Naive thymus-derived CD4-positive, alpha-beta T cell (primary cell): ENCODE results near the gene HSD11B2. TPM values are rescaled to one million over a fixed set of nuclear protein-coding genes. Genes with fewer than 3 reads are reported as not detected.
A peak's percentile ranks its signal among the peaks of the same experiment; 100 is the strongest.

Experiments used
- ATAC-seq: fragments of 150-1000 bp; cut with Tn5 transposase; 2 replicates; pipeline ENCODE4 v1.10.0; 2021; ENCODE audit warnings: mild to moderate bottlenecking, moderate library complexity
- CTCF ChIA-PET: fragments of 350-600 bp; sonication (Branson Sonifier 250); formaldehyde crosslinking; loops from one replicate; lab custom pipeline; 2021; ENCODE audit warnings: antibody characterized with exemption; lab: Charles Lee
- POLR2A ChIA-PET: fragments of 350-600 bp; sonication (Branson Sonifier 250); formaldehyde crosslinking; loops from one replicate; lab custom pipeline; 2021; ENCODE audit warnings: antibody characterized with exemption, inconsistent platforms; lab: Charles Lee
- DNase-seq, 9 donors: peaks; one replicate each; pipeline versions ENCODE4 v3.0.0 to v3.0.0-alpha.2; 2020 to 2022; ENCODE audit warnings: mixed read lengths in 1 of 9
- H3K27ac ChIP-seq: one replicate; pipeline ENCODE4 v1.7.0; 2013; ENCODE audit warnings: mild to moderate bottlenecking, low read depth, low read length, moderate library complexity
- H3K27me3 ChIP-seq, 2 donors: one replicate each; pipeline ENCODE4 v1.7.0; 2013; ENCODE audit warnings: low read length in 2 of 2, mild to moderate bottlenecking in 2 of 2, moderate library complexity in 2 of 2; ENCODE audit not compliant: control insufficient read depth in 2 of 2, insufficient read depth in 2 of 2
- H3K36me3 ChIP-seq, 3 experiments: 1 replicate in 2 of 3; 2 replicates in 1 of 3; pipeline ENCODE4 v1.7.0; 2013; ENCODE audit warnings: low read length in 3 of 3, mild to moderate bottlenecking in 3 of 3, moderate library complexity in 1 of 3; ENCODE audit not compliant: insufficient read depth in 3 of 3, control insufficient read depth in 2 of 3
- H3K4me1 ChIP-seq, 2 donors: one replicate each; pipeline ENCODE4 v1.7.0; 2013; ENCODE audit warnings: low read length in 2 of 2, mild to moderate bottlenecking in 2 of 2, moderate library complexity in 1 of 2; ENCODE audit not compliant: control insufficient read depth in 2 of 2, insufficient read depth in 2 of 2
- H3K4me3 ChIP-seq: 2 replicates; pipeline ENCODE4 v1.7.0; 2013; ENCODE audit warnings: mild to moderate bottlenecking, low read length
- H3K9me3 ChIP-seq, 3 experiments: 1 replicate in 2 of 3; 2 replicates in 1 of 3; pipeline ENCODE4 v1.7.0; 2013; ENCODE audit warnings: low read length in 3 of 3; ENCODE audit not compliant: control insufficient read depth in 2 of 3
- H3K27ac Mint-ChIP-seq, 9 donors: one replicate each; pipeline ENCODE4 v1.8.0; 2020 to 2022; ENCODE audit warnings: mixed read lengths in 9 of 9, mild to moderate bottlenecking in 8 of 9, moderate library complexity in 5 of 9, inconsistent platforms in 2 of 9
- H3K27me3 Mint-ChIP-seq, 5 donors: one replicate each; pipeline ENCODE4 v1.8.0; 2021 to 2022; ENCODE audit warnings: mixed read lengths in 5 of 5, mild to moderate bottlenecking in 1 of 5
- H3K36me3 Mint-ChIP-seq, 5 donors: one replicate each; pipeline ENCODE4 v1.8.0; 2020 to 2022; ENCODE audit warnings: mixed read lengths in 5 of 5, mild to moderate bottlenecking in 3 of 5, inconsistent platforms in 1 of 5
- H3K4me1 Mint-ChIP-seq, 7 donors: one replicate each; pipeline ENCODE4 v1.8.0; 2020 to 2022; ENCODE audit warnings: mixed read lengths in 7 of 7, mild to moderate bottlenecking in 3 of 7, inconsistent platforms in 1 of 7
- H3K4me3 Mint-ChIP-seq, 10 donors: one replicate each; pipeline ENCODE4 v1.8.0; 2020 to 2022; ENCODE audit warnings: mild to moderate bottlenecking in 10 of 10, mixed read lengths in 10 of 10, moderate library complexity in 6 of 10, inconsistent platforms in 2 of 10
- H3K9me3 Mint-ChIP-seq, 11 donors: one replicate each; pipeline ENCODE4 v1.8.0; 2020 to 2022; ENCODE audit warnings: mixed read lengths in 11 of 11, mild to moderate bottlenecking in 4 of 11, inconsistent platforms in 1 of 11, moderate library complexity in 1 of 11
- intact Hi-C, 2 donors: fragments of 100-400 bp; cut with micrococcal nuclease; formaldehyde crosslinking; loops; one replicate each; pipeline ENCODE4 v1.15.1; 2023
- polyA plus RNA-seq, 2 donors: library from polyadenylated mRNA; unstranded; fragments of 300-500 nt; fragmentation: Illumina TruSeq; gene quantifications; one replicate each; pipeline ENCODE4 v1.2.3, GENCODE V29; 2021
- total RNA-seq, 6 experiments: library from RNA in 5 of 6; stranded (reverse) in 5 of 6; gene quantifications; 1 replicate in 5 of 6; 2 replicates in 1 of 6; pipeline ENCODE4 v1.2.3 and lab custom pipeline; 2021 to 2026

The HSD11B2 gene
- total and polyA plus RNA-seq, 7 experiments from 2014 or later: 0.17 TPM; not detected in 6

DNA sequence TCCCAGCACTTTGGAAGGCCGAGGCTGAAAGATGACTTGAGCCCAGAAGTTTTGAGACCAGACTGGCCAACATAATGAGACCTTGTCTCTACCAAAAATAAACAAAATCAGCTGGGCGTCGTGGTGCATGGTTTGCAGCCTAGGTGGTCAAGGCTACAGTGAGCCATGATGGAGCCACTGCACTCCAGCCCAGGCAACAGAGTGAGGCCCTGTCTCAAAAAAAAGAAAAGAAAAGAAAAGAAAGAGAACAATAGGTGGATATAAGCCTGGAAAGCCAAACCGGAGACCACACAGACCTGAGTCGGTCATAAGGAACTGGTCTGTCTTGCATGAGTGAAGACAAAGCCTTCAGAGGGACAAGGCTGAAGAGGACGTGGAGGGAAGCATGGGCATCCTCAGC lies 35.7 kb downstream of the HSD11B2 start:
- Histone ChIP-seq H3K9me3 (no peaks in the 10 kb centered on the region), H3K36me3 (peaks cover 0 to 7% (median 0%) of the 10 kb centered on the region in 3 experiments), H3K27ac (no peak overlapping the region), H3K4me3 (no peak overlapping the region), H3K27me3 (no peaks in the 10 kb centered on the region), H3K4me1 (peaks cover 0 to 10% of the 10 kb centered on the region in 2 donors)
- no peak for DNase-seq
- H3K4me1 Mint-ChIP-seq: peaks cover 8 to 55% (median 35%) of the 10 kb centered on the region in 7 donors
- no peaks in the 10 kb centered on the region for H3K27me3 Mint-ChIP-seq
- H3K9me3 Mint-ChIP-seq: no peaks in the 10 kb centered on the region
- ChIA-PET POLR2A (interaction anchor here (0.6 kb wide), 1 partner anchor 578 kb away, joined by 3 read pairs; no protein-coding TSS in a partner anchor), CTCF (interaction anchor here (1.0 kb wide), 1 partner anchor 164 kb away, joined by 4 read pairs; no protein-coding TSS in a partner anchor)
- H3K4me3 Mint-ChIP-seq: no peak overlapping the region
- no peak for ATAC-seq
- intact Hi-C loops: loop anchor here (1.0 to 10.0 kb wide), 4 partner anchors 38 to 489 kb away; partner anchors contain the start of gene PLEKHG4 (in 1 of the 2)
- H3K36me3 Mint-ChIP-seq: peaks cover 0 to 2% (median 0%) of the 10 kb centered on the region in 5 donors
- H3K27ac Mint-ChIP-seq: no peak overlapping the region

DNA sequence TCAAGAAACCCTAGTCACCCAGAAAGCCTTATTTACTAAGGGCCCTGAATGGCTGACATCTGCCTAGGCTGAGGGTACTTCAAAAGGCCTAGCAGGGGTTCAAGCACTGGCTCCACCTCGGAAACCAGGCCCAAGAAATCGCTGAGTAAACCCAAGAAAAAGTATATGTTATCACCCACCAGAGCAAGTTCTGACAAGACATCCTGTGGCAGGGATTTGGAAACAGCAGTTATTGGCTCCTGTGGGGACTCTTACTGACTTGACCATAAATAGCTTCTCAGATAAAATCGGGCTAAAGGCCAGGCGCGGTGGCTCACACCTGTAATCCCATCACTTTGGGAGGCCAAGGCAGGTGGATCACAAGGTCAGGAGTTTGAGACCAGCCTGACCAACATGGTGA lies 37.8 kb downstream of the HSD11B2 start:
- intact Hi-C loops: loop anchor here (10.0 kb wide), 2 partner anchors 114 to 194 kb away; partner anchors contain the start of gene PLEKHG4 (in 1 of the 2)
- no peaks in the 10 kb centered on the region for H3K36me3 Mint-ChIP-seq
- peaks cover 8 to 62% (median 44%) of the 10 kb centered on the region in 7 donors for H3K4me1 Mint-ChIP-seq
- CTCF ChIA-PET: interaction anchor here (1.2 kb wide), 2 partner anchors 13 to 199 kb away, joined by 3 to 4 read pairs; no protein-coding TSS in a partner anchor
- H3K27me3 Mint-ChIP-seq: no peaks in the 10 kb centered on the region
- H3K27me3 ChIP-seq: no peaks in the 10 kb centered on the region
- DNase-seq (no peak), ATAC-seq (no peak)
- H3K4me3 ChIP-seq: no peak overlapping the region
- no peak overlapping the region for H3K27ac Mint-ChIP-seq
- H3K9me3 ChIP-seq: no peaks in the 10 kb centered on the region
- POLR2A ChIA-PET: no interaction called here
- no peaks in the 10 kb centered on the region for H3K36me3 ChIP-seq
- H3K27ac ChIP-seq: no peak overlapping the region
- H3K9me3 Mint-ChIP-seq: no peaks in the 10 kb centered on the region
- no peak overlapping the region for H3K4me3 Mint-ChIP-seq
- peaks cover 0 to 10% of the 10 kb centered on the region in 2 donors for H3K4me1 ChIP-seq

DNA sequence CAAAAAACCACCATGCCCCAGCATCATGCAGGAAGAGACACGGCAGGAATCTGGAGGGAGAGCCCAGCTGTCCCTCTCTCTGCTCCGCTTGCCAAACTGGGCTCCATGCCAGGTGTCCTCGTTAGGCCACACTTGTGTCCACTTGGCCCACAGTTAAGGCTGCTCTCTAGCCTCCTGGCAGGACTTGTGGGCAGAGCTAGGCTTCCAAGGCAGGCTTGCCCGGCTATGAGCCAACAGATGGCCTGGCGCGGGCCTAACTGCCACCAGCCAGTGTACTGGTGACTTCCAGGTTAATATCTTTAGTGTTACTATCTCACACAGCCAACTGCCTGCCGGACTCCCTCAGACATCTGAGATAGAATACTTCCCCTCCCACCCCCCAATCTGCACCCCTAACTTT lies 39.4 kb downstream of the HSD11B2 start:
- ATAC-seq (no peak), DNase-seq (no peak)
- intact Hi-C loops: no loop called here
- no peaks in the 10 kb centered on the region for H3K9me3 Mint-ChIP-seq
- Histone ChIP-seq H3K27me3 (no peaks in the 10 kb centered on the region), H3K27ac (no peak overlapping the region), H3K9me3 (no peaks in the 10 kb centered on the region), H3K4me3 (no peak overlapping the region), H3K4me1 (peaks cover 0 to 13% of the 10 kb centered on the region in 2 donors), H3K36me3 (peaks cover 0 to 9% (median 0%) of the 10 kb centered on the region in 3 experiments)
- H3K4me1 Mint-ChIP-seq: peaks cover 10 to 70% (median 54%) of the 10 kb centered on the region in 7 donors
- peaks cover 0 to 12% (median 0%) of the 10 kb centered on the region in 5 donors for H3K36me3 Mint-ChIP-seq
- H3K27ac Mint-ChIP-seq: no peak overlapping the region
- CTCF ChIA-PET: interaction anchor here (0.9 kb wide), 1 partner anchor 526 kb away, joined by 3 read pairs; no protein-coding TSS in a partner anchor
- no peaks in the 10 kb centered on the region for H3K27me3 Mint-ChIP-seq
- POLR2A ChIA-PET: no interaction called here
- H3K4me3 Mint-ChIP-seq: no peak overlapping the region

DNA sequence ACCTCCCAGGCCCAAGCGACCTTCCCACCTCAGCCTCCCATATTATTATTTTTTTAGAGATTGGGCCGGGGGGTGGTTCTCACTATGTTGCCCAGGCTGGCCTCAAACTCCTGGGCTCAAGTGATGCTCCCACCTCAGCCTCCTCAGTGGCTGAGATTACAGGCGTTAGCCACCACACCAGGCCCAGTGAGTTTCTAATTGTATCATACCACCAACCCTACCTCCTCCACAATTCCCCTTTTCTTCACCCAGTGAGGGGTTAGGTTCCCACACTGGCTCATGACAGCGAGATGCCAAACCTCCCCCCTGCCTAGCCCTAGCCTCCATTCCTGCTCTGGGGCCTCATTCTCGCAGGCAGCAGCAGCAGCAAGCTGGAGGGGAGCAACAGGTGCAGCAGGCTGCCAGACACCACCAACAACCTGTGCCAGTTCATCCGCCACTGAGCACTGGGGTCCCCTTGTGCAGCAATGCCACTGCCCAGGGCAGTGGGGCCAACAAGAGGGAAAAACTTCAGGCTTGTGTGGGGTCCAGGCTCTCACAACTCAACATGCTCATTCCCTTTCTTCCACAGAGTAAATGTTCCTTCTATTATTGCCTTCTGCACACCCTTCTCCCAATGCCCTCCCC lies 41.0 kb downstream of the HSD11B2 start:
- Histone ChIP-seq H3K4me3 (no peak overlapping the region), H3K36me3 (peaks cover 0 to 13% (median 0%) of the 10 kb centered on the region in 3 experiments), H3K4me1 (peaks cover 0 to 7% of the 10 kb centered on the region in 2 donors), H3K9me3 (no peaks in the 10 kb centered on the region), H3K27me3 (no peaks in the 10 kb centered on the region), H3K27ac (no peak overlapping the region)
- ATAC-seq (no peak), DNase-seq (no peak)
- Mint-ChIP-seq H3K4me3 (no peak overlapping the region), H3K27me3 (no peaks in the 10 kb centered on the region), H3K27ac (peak overlapping the region in 1 of 9 donors; percentile 13), H3K4me1 (peaks cover 4 to 61% (median 50%) of the 10 kb centered on the region in 7 donors), H3K9me3 (no peaks in the 10 kb centered on the region), H3K36me3 (peaks cover 0 to 12% (median 0%) of the 10 kb centered on the region in 5 donors)
- POLR2A ChIA-PET: no interaction called here
- intact Hi-C loops: no loop called here
- CTCF ChIA-PET: no interaction called here

DNA sequence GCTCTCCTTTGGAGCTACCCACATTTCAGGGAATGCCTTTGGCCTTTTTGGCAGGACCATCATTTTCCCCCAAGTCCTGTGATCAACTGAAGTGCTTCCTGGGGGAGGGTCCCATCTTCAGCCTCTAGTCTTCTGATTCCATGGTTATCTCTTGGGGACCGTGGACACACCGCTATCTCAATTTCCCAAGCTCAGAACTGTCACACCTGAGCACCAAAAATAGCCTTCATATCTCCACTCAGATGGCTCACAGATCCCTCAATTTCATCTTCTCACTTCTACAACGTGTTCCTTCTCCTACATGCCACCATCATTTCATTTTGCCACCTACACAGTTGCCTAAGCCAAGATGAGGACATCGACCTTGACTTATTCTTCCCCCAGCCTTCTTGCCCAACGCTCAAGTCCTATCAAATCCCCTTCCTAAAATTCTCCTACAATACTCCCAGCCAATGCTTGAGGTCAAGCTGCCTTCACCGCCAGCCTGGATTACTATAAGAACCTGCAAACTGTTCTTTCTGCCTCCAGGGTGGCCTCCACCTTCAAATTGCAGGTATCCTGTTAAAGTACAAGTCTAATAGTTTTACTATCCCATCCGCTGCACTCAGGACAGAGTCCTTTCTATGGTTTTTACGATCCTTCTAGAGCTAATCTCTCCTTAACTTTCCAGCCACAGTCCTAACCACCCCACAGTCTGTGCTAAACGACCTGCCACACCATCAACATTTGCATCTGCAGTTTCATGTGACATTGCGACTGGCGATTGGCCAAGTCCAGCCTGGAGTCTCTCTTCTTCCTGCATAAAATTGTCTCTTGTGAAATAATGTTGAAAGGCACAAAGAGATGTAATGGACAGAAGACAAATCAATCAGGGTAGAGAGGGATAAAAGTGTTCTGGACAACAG lies 43.9 kb downstream of the HSD11B2 start:
- ChIA-PET CTCF (interaction anchor here (0.6 to 1.1 kb wide), 2 partner anchors 15 to 46 kb away, joined by 3 to 4 read pairs; no protein-coding TSS in a partner anchor), POLR2A (no interaction called here)
- H3K9me3 ChIP-seq: no peaks in the 10 kb centered on the region
- Mint-ChIP-seq H3K27me3 (no peaks in the 10 kb centered on the region), H3K4me3 (no peak overlapping the region), H3K36me3 (peaks cover 0 to 15% (median 0%) of the 10 kb centered on the region in 5 donors), H3K9me3 (no peaks in the 10 kb centered on the region), H3K4me1 (peaks cover 16 to 75% (median 65%) of the 10 kb centered on the region in 7 donors), H3K27ac (peak overlapping the region in 2 of 9 donors; percentile 52 to 72)
- intact Hi-C loops: no loop called here
- peaks cover 0 to 13% (median 0%) of the 10 kb centered on the region in 3 experiments for H3K36me3 ChIP-seq
- peaks cover 8 to 9% of the 10 kb centered on the region in 2 donors for H3K4me1 ChIP-seq
- H3K27ac ChIP-seq: no peak overlapping the region
- ATAC-seq (no peak), DNase-seq (no peak)
- H3K27me3 ChIP-seq: no peaks in the 10 kb centered on the region
- H3K4me3 ChIP-seq: no peak overlapping the region

DNA sequence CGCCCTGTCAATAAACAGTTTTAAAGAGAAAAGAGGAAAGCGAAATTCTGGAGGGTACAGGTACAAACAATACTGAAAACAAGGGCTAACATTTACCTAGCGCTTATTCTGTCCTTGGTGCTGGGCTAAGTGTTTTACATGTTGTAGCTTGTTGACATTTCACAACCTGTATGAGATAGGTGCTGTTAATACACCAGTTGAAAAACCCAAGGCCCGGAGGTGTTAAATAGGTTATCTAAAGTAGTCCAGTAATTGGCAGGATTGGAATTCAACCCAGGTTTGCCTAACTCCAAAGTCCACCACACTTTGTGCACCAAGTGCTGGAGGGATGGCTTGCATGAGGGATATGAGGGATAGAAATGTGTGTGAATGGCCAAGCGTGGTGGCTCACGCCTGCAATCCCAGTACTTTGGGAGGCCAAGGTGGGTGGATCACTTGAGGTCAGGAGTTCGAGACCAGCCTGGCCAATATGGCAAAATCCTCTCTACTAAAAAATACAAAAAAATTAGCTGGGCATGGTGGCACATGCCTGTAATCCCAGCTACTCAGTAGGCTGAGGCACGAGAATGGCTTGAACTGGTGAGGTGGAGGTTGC lies 47.1 kb downstream of the HSD11B2 start:
- no peak overlapping the region for H3K4me3 ChIP-seq
- no peaks in the 10 kb centered on the region for H3K9me3 Mint-ChIP-seq

More for the DNA sequence above, 47.1 kb downstream of the HSD11B2 start:
- no peak for DNase-seq
- ChIA-PET CTCF (interaction anchor here (1.0 to 9.7 kb wide), 3 partner anchors 36 to 50 kb away, joined by 3 to 70 read pairs (median 4); no protein-coding TSS in a partner anchor), POLR2A (no interaction called here)
- peaks cover 18 to 22% of the 10 kb centered on the region in 2 donors for H3K4me1 ChIP-seq
- H3K27me3 ChIP-seq: no peaks in the 10 kb centered on the region
- Mint-ChIP-seq H3K4me1 (peaks cover 26 to 69% (median 56%) of the 10 kb centered on the region in 7 donors), H3K4me3 (peak overlapping the region in 9 of 10 donors; percentile 12 to 100 (median 56)), H3K27ac (peak overlapping the region in 1 of 9 donors; percentile 17), H3K36me3 (peaks cover 0 to 15% (median 3%) of the 10 kb centered on the region in 5 donors), H3K27me3 (no peaks in the 10 kb centered on the region)
- H3K27ac ChIP-seq: no peak overlapping the region
- intact Hi-C loops: no loop called here
- no peak for ATAC-seq
- H3K9me3 ChIP-seq: no peaks in the 10 kb centered on the region
- H3K36me3 ChIP-seq: peaks cover 0 to 17% (median 0%) of the 10 kb centered on the region in 3 experiments
